OCI-LY7 (cell line): ENCODE measurements around the gene HS2ST1.

Experiments
- CTCF ChIP-seq: fragments of 200-600 bp; sonication (generic); conservative IDR thresholded peaks from 2 replicates; pipeline ENCODE4 v1.5.1; 2014; ENCODE audit warnings: mild to moderate bottlenecking, antibody characterized with exemption, low read length, moderate library complexity, mixed read lengths
- EZH2phosphoT487 ChIP-seq: fragments of 200-600 bp; sonication (generic); IDR thresholded peaks from 2 replicates; pipeline ENCODE4 v1.6.1; 2018; ENCODE audit warnings: low read depth, borderline replicate concordance, mild to moderate bottlenecking, mixed run types, antibody characterized with exemption, low read length, moderate library complexity, mixed read lengths

GRCh38 chr1:86997538-86997937, 83.1 kb downstream of the HS2ST1 start:
- TF ChIP-seq CTCF (no peak), EZH2phosphoT487 (no peak)
